ENCODE measurements around the gene TXNL1. TPM values are rescaled to one million over a fixed set of nuclear protein-coding genes. Genes with fewer than 3 reads are reported as not detected.
A peak's percentile ranks its signal among the peaks of the same experiment; 100 is the strongest.
"Not testable (repeated sequence)": the region's sequence is repeated elsewhere in the genome, so short reads cannot be mapped to it uniquely, and the experiment has no call there.

The TXNL1 gene
- total RNA-seq, 8 experiments from 2014 or later: 57.0 to 87.7 (median 70.6) TPM

- H3K4me1 ChIP-seq (replicated peaks in 1 of 2); in situ Hi-C loops (cut with MboI; ENCODE audit: low pct_unique_long_range_greater_than_20kb in 2 of 9, low sequenced_read_pairs in 9 of 9, unreplicated experiment in 9 of 9); H3K4me3 ChIP-seq; ATAC-seq (replicated peaks in 6 of 8); H3K27ac ChIP-seq: not testable (repeated sequence)
- 80 to 100% (median 98%) methylated on average over 2 to 7 of the region's 7 CpGs for WGBS, 10 experiments
Observed at GRCh38 chr18:56654280-56654679, 15.9 kb upstream of the TXNL1 start.

GRCh38 chr18:56652802-56653201 lies 14.4 kb upstream of the TXNL1 start:
- ATAC-seq (replicated peaks in 6 of 8): no peak
- Histone ChIP-seq H3K4me1 (replicated peaks in 1 of 2) (peaks cover 0 to 8% of the 10 kb centered on the region in 2 donors), H3K4me3 (no peak overlapping the region), H3K27ac (no peak overlapping the region)
- WGBS, 10 experiments: 58 to 100% (median 80%) methylated on average over 1 to 4 of the region's 4 CpGs; no CpG with 5 or more reads in 1 of the 10 experiments
- in situ Hi-C loops (cut with MboI; ENCODE audit: low pct_unique_long_range_greater_than_20kb in 2 of 9, low sequenced_read_pairs in 9 of 9, unreplicated experiment in 9 of 9): no loop called here

- H3K4me3 ChIP-seq: peak overlapping the region; percentile 45 to 93 (median 69)
- no peak for ATAC-seq (replicated peaks in 6 of 8)
- peaks cover 0 to 8% of the 10 kb centered on the region in 2 donors for H3K4me1 ChIP-seq (replicated peaks in 1 of 2)
- WGBS, 10 experiments: 0 to 41% (median 18%) methylated on average over 1 to 4 of the region's 5 CpGs; no CpG with 5 or more reads in 1 of the 10 experiments
- in situ Hi-C loops (cut with MboI; ENCODE audit: low pct_unique_long_range_greater_than_20kb in 2 of 9, low sequenced_read_pairs in 9 of 9, unreplicated experiment in 9 of 9): no loop called here
- peak overlapping the region; percentile 57 to 81 for H3K27ac ChIP-seq
Observed at GRCh38 chr18:56651771-56652092, 13.3 kb upstream of the TXNL1 start.

GRCh38 chr18:56650944-56651770 lies 12.8 kb upstream of the TXNL1 start, which contains the start of gene WDR7:
WDR7 (plus strand) TSS chr18:56651359; CDS start chr18:56672516, 21,157 bp downstream.
- in situ Hi-C loops (cut with MboI; ENCODE audit: low pct_unique_long_range_greater_than_20kb in 2 of 9, low sequenced_read_pairs in 9 of 9, unreplicated experiment in 9 of 9): no loop called here
- Histone ChIP-seq H3K27ac (peak within 1 kb of the TSS; percentile 57 to 81), H3K4me3 (peak within 1 kb of the TSS; percentile 45 to 93 (median 69)), H3K4me1 (replicated peaks in 1 of 2) (peaks cover 0 to 8% of the 10 kb centered on the region in 2 donors)
- WGBS, 10 experiments: 0 to 4% (median 0%) methylated on average over 2 to 17 of the region's 47 CpGs; no CpG with 5 or more reads in 3 of the 10 experiments
- peak; percentile 96 to 99 (median 98) for ATAC-seq (replicated peaks in 6 of 8)

- no peak for ATAC-seq (replicated peaks in 6 of 8)
- no CpG with 5 or more reads among the region's 1 CpG for WGBS, 10 experiments
- in situ Hi-C loops (cut with MboI; ENCODE audit: low pct_unique_long_range_greater_than_20kb in 2 of 9, low sequenced_read_pairs in 9 of 9, unreplicated experiment in 9 of 9): no loop called here
- no peak overlapping the region for H3K4me3 ChIP-seq
- H3K27ac ChIP-seq: no peak overlapping the region
- peaks cover 0 to 8% of the 10 kb centered on the region in 2 donors for H3K4me1 ChIP-seq (replicated peaks in 1 of 2)
Observed at GRCh38 chr18:56649996-56650395, 11.6 kb upstream of the TXNL1 start.

GRCh38 chr18:56647951-56648893 lies 9.8 kb upstream of the TXNL1 start:
- no peak for ATAC-seq (replicated peaks in 6 of 8)
- Histone ChIP-seq H3K27ac (no peak overlapping the region), H3K4me3 (no peak overlapping the region), H3K4me1 (replicated peaks in 1 of 2) (peaks cover 0 to 8% of the 10 kb centered on the region in 2 donors)
- in situ Hi-C loops (cut with MboI; ENCODE audit: low pct_unique_long_range_greater_than_20kb in 2 of 9, low sequenced_read_pairs in 9 of 9, unreplicated experiment in 9 of 9): no loop called here
- WGBS, 10 experiments: 10 to 94% (median 65%) methylated on average over 1 to 3 of the region's 3 CpGs

GRCh38 chr18:56647071-56647470 lies 8.7 kb upstream of the TXNL1 start:
- Histone ChIP-seq H3K4me3 (no peak overlapping the region), H3K27ac (no peak overlapping the region), H3K4me1 (replicated peaks in 1 of 2) (peaks cover 0 to 4% of the 10 kb centered on the region in 2 donors)
- in situ Hi-C loops (cut with MboI; ENCODE audit: low pct_unique_long_range_greater_than_20kb in 2 of 9, low sequenced_read_pairs in 9 of 9, unreplicated experiment in 9 of 9): no loop called here
- no peak for ATAC-seq (replicated peaks in 6 of 8)

GRCh38 chr18:56645415-56646016 lies 7.1 kb upstream of the TXNL1 start:
- Histone ChIP-seq H3K4me3 (no peak overlapping the region), H3K27ac (no peak overlapping the region), H3K4me1 (replicated peaks in 1 of 2) (peaks cover 0 to 3% of the 10 kb centered on the region in 2 donors)
- ATAC-seq (replicated peaks in 6 of 8): peak in 1 of 8 experiments; percentile 32
- WGBS, 10 experiments: 25 to 90% (median 60%) methylated on average over 2 to 5 of the region's 5 CpGs
- in situ Hi-C loops (cut with MboI; ENCODE audit: low pct_unique_long_range_greater_than_20kb in 2 of 9, low sequenced_read_pairs in 9 of 9, unreplicated experiment in 9 of 9): no loop called here

GRCh38 chr18:56643381-56643780 lies 5.0 kb upstream of the TXNL1 start:
- WGBS, 10 experiments: 53 to 100% (median 87%) methylated on average over 1 to 2 of the region's 3 CpGs; no CpG with 5 or more reads in 2 of the 10 experiments

GRCh38 chr18:56641714-56642337 lies 3.4 kb upstream of the TXNL1 start:
- H3K4me3 ChIP-seq: no peak overlapping the region
- no peak for ATAC-seq (replicated peaks in 6 of 8)
- no peak overlapping the region for H3K27ac ChIP-seq
- in situ Hi-C loops (cut with MboI; ENCODE audit: low pct_unique_long_range_greater_than_20kb in 2 of 9, low sequenced_read_pairs in 9 of 9, unreplicated experiment in 9 of 9): no loop called here
- WGBS, 10 experiments: 30 to 100% (median 79%) methylated on average over 1 to 8 of the region's 8 CpGs; no CpG with 5 or more reads in 1 of the 10 experiments
- peaks cover 3 to 5% of the 10 kb centered on the region in 2 donors for H3K4me1 ChIP-seq (replicated peaks in 1 of 2)

More at GRCh38 chr18:56643381-56643780, 5.0 kb upstream of the TXNL1 start:
- Histone ChIP-seq H3K4me1 (replicated peaks in 1 of 2) (peaks cover 3 to 5% of the 10 kb centered on the region in 2 donors), H3K27ac (no peak overlapping the region), H3K4me3 (no peak overlapping the region)
- no peak for ATAC-seq (replicated peaks in 6 of 8)
- in situ Hi-C loops (cut with MboI; ENCODE audit: low pct_unique_long_range_greater_than_20kb in 2 of 9, low sequenced_read_pairs in 9 of 9, unreplicated experiment in 9 of 9): no loop called here

GRCh38 chr18:56639571-56639970 lies 1.2 kb upstream of the TXNL1 start:
- H3K4me3 ChIP-seq: no peak overlapping the region
- in situ Hi-C loops (cut with MboI; ENCODE audit: low pct_unique_long_range_greater_than_20kb in 2 of 9, low sequenced_read_pairs in 9 of 9, unreplicated experiment in 9 of 9): no loop called here
- peaks cover 6 to 17% of the 10 kb centered on the region in 2 donors for H3K4me1 ChIP-seq (replicated peaks in 1 of 2)
- no peak overlapping the region for H3K27ac ChIP-seq
- no peak for ATAC-seq (replicated peaks in 6 of 8)
- 97 to 100% (median 100%) methylated on average over 1 to 9 of the region's 9 CpGs; no CpG with 5 or more reads in 1 of the 10 experiments for WGBS, 10 experiments

GRCh38 chr18:56639104-56639381 lies 651 bp upstream of the TXNL1 start:
- ATAC-seq (replicated peaks in 6 of 8): peak in 3 of 8 experiments; percentile 1 to 6 (median 4)
- Histone ChIP-seq H3K4me3 (peak overlapping the region; percentile 27 to 86 (median 61)), H3K4me1 (replicated peaks in 1 of 2) (peaks cover 6 to 17% of the 10 kb centered on the region in 2 donors), H3K27ac (peak overlapping the region; percentile 61 to 87)
- in situ Hi-C loops (cut with MboI; ENCODE audit: low pct_unique_long_range_greater_than_20kb in 2 of 9, low sequenced_read_pairs in 9 of 9, unreplicated experiment in 9 of 9): no loop called here
- 5 to 100% (median 91%) methylated on average over 2 to 6 of the region's 6 CpGs; no CpG with 5 or more reads in 1 of the 10 experiments for WGBS, 10 experiments
